H9 (cell line): Measurements from ENCODE around the gene PLIN4. TPM values are rescaled to one million over a fixed set of nuclear protein-coding genes. Genes with fewer than 3 reads are reported as not detected.

ENCODE experiments used
- DNase-seq: peaks from one replicate; pipeline ENCODE4 v3.0.0-alpha.2; 2017
- H2AFZ ChIP-seq: one replicate; pipeline ENCODE4 v1.6.1; 2013; ENCODE audit warnings: mild to moderate bottlenecking, low read length, control low read depth, moderate library complexity
- H2AK5ac ChIP-seq: 2 replicates; pipeline ENCODE4 v1.6.1; 2013; ENCODE audit warnings: low read length, control low read depth, mixed read lengths; ENCODE audit not compliant: insufficient read length
- H2BK120ac ChIP-seq: one replicate; pipeline ENCODE4 v1.6.1; 2013; ENCODE audit warnings: low read depth, mild to moderate bottlenecking, low read length, control low read depth, inconsistent platforms; ENCODE audit not compliant: poor library complexity, severe bottlenecking
- H2BK12ac ChIP-seq: 2 replicates; pipeline ENCODE4 v1.6.1; 2013; ENCODE audit warnings: low read length, control low read depth, mixed read lengths, low read depth; ENCODE audit not compliant: insufficient read length
- H2BK15ac ChIP-seq: 2 replicates; pipeline ENCODE4 v1.6.1; 2013; ENCODE audit warnings: low read depth, low read length, control low read depth
- H2BK20ac ChIP-seq: one replicate; pipeline ENCODE4 v1.6.1; 2013; ENCODE audit warnings: low read depth, mild to moderate bottlenecking, low read length, control low read depth, inconsistent platforms; ENCODE audit not compliant: poor library complexity, severe bottlenecking
- H2BK5ac ChIP-seq: 2 replicates; pipeline ENCODE4 v1.6.1; 2013; ENCODE audit warnings: low read length, control low read depth, mixed read lengths; ENCODE audit not compliant: insufficient read length
- H3K14ac ChIP-seq: 2 replicates; pipeline ENCODE4 v1.6.1; 2013; ENCODE audit warnings: low read length, control low read depth; ENCODE audit not compliant: insufficient read depth
- H3K18ac ChIP-seq: 2 replicates; pipeline ENCODE4 v1.6.1; 2013; ENCODE audit warnings: low read depth, mild to moderate bottlenecking, mixed read lengths, low read length, control low read depth; ENCODE audit not compliant: insufficient read length
- H3K23ac ChIP-seq: 2 replicates; pipeline ENCODE4 v1.6.1; 2013; ENCODE audit warnings: low read length, control low read depth, mixed read lengths, low read depth; ENCODE audit not compliant: insufficient read length
- H3K23me2 ChIP-seq: 2 replicates; pipeline ENCODE4 v1.6.1; 2013; ENCODE audit warnings: low read depth, mild to moderate bottlenecking, mixed read lengths, low read length, control low read depth; ENCODE audit not compliant: insufficient read length, poor library complexity, severe bottlenecking
- H3K27ac ChIP-seq: 2 replicates; pipeline ENCODE4 v1.5.1; 2013; ENCODE audit warnings: low read length, control low read depth, mixed read lengths, low read depth; ENCODE audit not compliant: insufficient read length
- H3K27me3 ChIP-seq: 2 replicates; pipeline ENCODE4 v1.6.1; 2013; ENCODE audit warnings: low read length, control low read depth, inconsistent platforms; ENCODE audit not compliant: insufficient read depth
- H3K4ac ChIP-seq: 2 replicates; pipeline ENCODE4 v1.6.1; 2013; ENCODE audit warnings: low read depth, mild to moderate bottlenecking, control low read depth, inconsistent platforms, low read length, moderate library complexity
- H3K4me1 ChIP-seq: 2 replicates; pipeline ENCODE4 v1.6.1; 2013; ENCODE audit warnings: low read length, control low read depth, inconsistent platforms; ENCODE audit not compliant: insufficient read depth
- H3K4me2 ChIP-seq: 2 replicates; pipeline ENCODE4 v1.6.1; 2013; ENCODE audit warnings: low read length, control low read depth, mixed read lengths; ENCODE audit not compliant: insufficient read length, insufficient read depth
- H3K56ac ChIP-seq: 2 replicates; pipeline ENCODE4 v1.6.1; 2013; ENCODE audit warnings: low read depth, mild to moderate bottlenecking, mixed read lengths, low read length, control low read depth; ENCODE audit not compliant: insufficient read length
- H3K79me1 ChIP-seq: 2 replicates; pipeline ENCODE4 v1.6.1; 2013; ENCODE audit warnings: low read depth, mild to moderate bottlenecking, moderate library complexity, low read length, control low read depth, inconsistent platforms; ENCODE audit not compliant: insufficient read depth, poor library complexity, severe bottlenecking
- H3K79me2 ChIP-seq: 2 replicates; pipeline ENCODE4 v1.6.1; 2013; ENCODE audit warnings: low read length, control low read depth, inconsistent platforms; ENCODE audit not compliant: insufficient read depth
- H3K9ac ChIP-seq: 2 replicates; pipeline ENCODE4 v1.6.1; 2013; ENCODE audit warnings: low read length, control low read depth, mixed read lengths; ENCODE audit not compliant: insufficient read length; ENCODE audit errors: extremely low read depth
- H3K9me3 ChIP-seq: one replicate; pipeline ENCODE4 v1.6.1; 2013; ENCODE audit warnings: low read depth, low read length, inconsistent platforms; ENCODE audit not compliant: control insufficient read depth
- H3T11ph ChIP-seq: one replicate; pipeline ENCODE4 v1.6.1; 2013; ENCODE audit warnings: mild to moderate bottlenecking, low read length, control low read depth, inconsistent platforms
- H4K20me1 ChIP-seq: one replicate; pipeline ENCODE4 v1.6.1; 2013; ENCODE audit not compliant: control insufficient read depth, insufficient read length, insufficient read depth
- H4K5ac ChIP-seq: 2 replicates; pipeline ENCODE4 v1.6.1; 2013; ENCODE audit warnings: low read depth, mild to moderate bottlenecking, mixed read lengths, low read length, control low read depth; ENCODE audit not compliant: insufficient read length
- H4K8ac ChIP-seq: replicated peaks from 2 replicates; pipeline ENCODE4 v1.6.1; 2013; ENCODE audit warnings: low read length, control low read depth, mixed read lengths, low read depth; ENCODE audit not compliant: insufficient read length
- H4K91ac ChIP-seq: 2 replicates; pipeline ENCODE4 v1.6.1; 2013; ENCODE audit warnings: low read depth, mild to moderate bottlenecking, moderate library complexity, mixed read lengths, low read length, control low read depth; ENCODE audit not compliant: insufficient read length
- H3K27ac Mint-ChIP-seq, 3 experiments: 2 replicates in 2 of 3; 3 replicates in 1 of 3; pipeline ENCODE4 v1.8.0; 2020 to 2021; ENCODE audit warnings: mixed read lengths in 3 of 3, mild to moderate bottlenecking in 1 of 3, moderate library complexity in 1 of 3
- H3K27me3 Mint-ChIP-seq: 2 replicates; pipeline ENCODE4 v1.8.0; 2021; ENCODE audit warnings: low read depth, mild to moderate bottlenecking, moderate library complexity, mixed read lengths
- H3K36me3 Mint-ChIP-seq, 3 experiments: 2 replicates in 2 of 3; 3 replicates in 1 of 3; pipeline ENCODE4 v1.8.0; 2020 to 2021; ENCODE audit warnings: low read depth in 3 of 3, mixed read lengths in 3 of 3; ENCODE audit not compliant: insufficient read depth in 1 of 3
- H3K4me1 Mint-ChIP-seq, 2 experiments: 2 replicates each; pipeline ENCODE4 v1.8.0; 2020; ENCODE audit warnings: mixed read lengths in 2 of 2
- H3K4me3 Mint-ChIP-seq, 2 experiments: 2 replicates in 1 of 2; 3 replicates in 1 of 2; pipeline ENCODE4 v1.8.0; 2020 to 2021; ENCODE audit warnings: mild to moderate bottlenecking in 2 of 2, mixed read lengths in 2 of 2, moderate library complexity in 1 of 2
- H3K9me3 Mint-ChIP-seq, 2 experiments: 2 replicates in 1 of 2; 3 replicates in 1 of 2; pipeline ENCODE4 v1.8.0; 2020; ENCODE audit warnings: mild to moderate bottlenecking in 2 of 2, mixed read lengths in 2 of 2, moderate library complexity in 1 of 2
- CTCF ChIP-seq: fragments of 200-600 bp; sonication (generic); conservative IDR thresholded peaks from 3 replicates; pipeline ENCODE4 v1.8.0; 2021; ENCODE audit warnings: antibody characterized with exemption, mild to moderate bottlenecking
- WGBS: extraction: QIAGEN DNeasy Blood & Tissue Kit; methylation state at CpG from one replicate; pipeline ENCODE4 v1.1.7; 2013; ENCODE audit warnings: missing lambda C conversion rate, low lambda C conversion rate, mixed read lengths; ENCODE audit not compliant: insufficient read length; ENCODE audit errors: extremely low coverage; 5-methylcytosine and 5-hydroxymethylcytosine counted together
- total RNA-seq: library from RNA; stranded (reverse); gene quantifications from 2 replicates; pipeline ENCODE4 v1.2.1, GENCODE V29; 2021

The PLIN4 gene
- total RNA-seq, 1 experiment from 2014 or later, result 1.1 TPM

- peak; percentile 92 for DNase-seq
- Histone ChIP-seq H3K9ac (no peak overlapping the region), H3K9me3 (no peaks in the 10 kb centered on the region), H2AFZ (no peak overlapping the region), H3K79me2 (no peaks in the 10 kb centered on the region), H3K4me2 (no peak overlapping the region), H2BK12ac (no peak overlapping the region), H3K4me1 (no peaks in the 10 kb centered on the region; the same call in 1 of the 2 replicates), H3K27ac (no peak overlapping the region), H3K27me3 (no peaks in the 10 kb centered on the region), H3T11ph (no peak overlapping the region), H2BK120ac (no peak overlapping the region), H2BK15ac (no peak overlapping the region), H4K8ac (no peak overlapping the region), H2AK5ac (no peak overlapping the region), H3K14ac (no peak overlapping the region), H3K23ac (no peak overlapping the region), H2BK5ac (no peak overlapping the region), H3K23me2 (no peaks in the 10 kb centered on the region), H4K20me1 (peaks cover 6% of the 10 kb centered on the region), H2BK20ac (no peak overlapping the region), H3K4ac (no peak overlapping the region), H3K56ac (no peak overlapping the region), H4K91ac (no peak overlapping the region), H3K18ac (peak overlapping the region; percentile 1), H4K5ac (no peak overlapping the region), H3K79me1 (no peaks in the 10 kb centered on the region)
- Mint-ChIP-seq H3K9me3 (no peaks in the 10 kb centered on the region; a peak in 1 of 5 replicates), H3K36me3 (peaks cover 32 to 48% (median 42%) of the 10 kb centered on the region in 3 experiments), H3K27ac (peak overlapping the region in 1 of 3 experiments; percentile 79; a peak in 2 of 7 replicates), H3K4me1 (peaks cover 9 to 18% of the 10 kb centered on the region in 2 experiments), H3K4me3 (peak overlapping the region in 1 of 2 experiments; percentile 30; a peak in 3 of 5 replicates), H3K27me3 (peaks cover 3% of the 10 kb centered on the region)
- no CpG with 5 or more reads among the region's 43 CpGs for WGBS
- TF ChIP-seq CTCF, result no peak
These were observed 37.6 kb upstream of the PLIN4 start for GRCh38 chr19:4555657-4556561.
